CD4-positive, alpha-beta T cell treated with Interleukin-10 for 1 hour (primary cell): ENCODE measurements around the gene LRRC10.
"Not testable (repeated sequence)": the region's sequence is repeated elsewhere in the genome, so short reads cannot be mapped to it uniquely, and the experiment has no call there.

Experiments used
- DNase-seq: peaks from one replicate; pipeline ENCODE4 v3.0.0-alpha.2; 2020

LRRC10 gene

GRCh38 chr12:69616025-69616424 is 5.3 kb upstream of the LRRC10 start:
- DNase-seq = no peak

DNA sequence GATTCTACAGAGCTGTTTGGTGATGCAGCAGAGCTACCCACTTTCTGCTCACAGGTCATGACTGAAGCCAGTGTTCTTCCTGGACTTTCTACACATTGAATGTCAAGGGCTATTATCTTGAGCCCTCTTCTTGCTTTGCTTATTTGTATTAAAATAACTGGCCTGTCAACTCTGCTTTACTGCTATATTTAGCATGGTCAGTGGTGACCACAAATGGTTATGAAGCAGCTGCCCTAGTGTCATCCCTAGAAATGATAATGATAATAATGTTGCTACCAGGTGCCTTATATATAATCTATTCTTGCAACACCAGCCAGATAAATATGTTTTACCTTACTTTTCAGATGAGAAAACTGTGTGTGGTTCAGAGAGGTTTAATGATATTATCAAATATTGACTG is 2.6 kb upstream of the LRRC10 start:
- no peak for DNase-seq

DNA sequence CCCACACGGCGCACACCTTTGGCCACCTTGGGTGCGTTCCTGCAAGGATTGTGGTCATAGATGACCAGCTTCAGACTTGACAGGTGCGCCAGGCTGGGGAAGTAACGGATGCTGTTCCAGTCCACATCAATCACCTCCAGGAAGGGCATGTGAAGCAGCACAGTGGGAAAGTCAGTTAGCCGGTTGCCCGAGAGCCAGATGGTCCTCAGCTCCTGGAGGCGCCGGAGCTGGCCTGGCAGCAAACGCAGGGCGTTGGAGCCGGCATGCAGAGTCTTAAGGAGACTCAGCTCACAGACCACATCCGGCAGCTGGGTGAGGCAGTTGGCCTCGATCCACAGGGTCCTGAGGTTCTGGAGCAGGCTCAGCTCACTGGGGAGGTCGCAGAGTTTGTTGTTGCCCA is 581 bp downstream of the LRRC10 start:
- DNase-seq = no peak

- no peak for DNase-seq
Measured at GRCh38 chr12:69608114-69608513, 2.6 kb downstream of the LRRC10 start.

DNA sequence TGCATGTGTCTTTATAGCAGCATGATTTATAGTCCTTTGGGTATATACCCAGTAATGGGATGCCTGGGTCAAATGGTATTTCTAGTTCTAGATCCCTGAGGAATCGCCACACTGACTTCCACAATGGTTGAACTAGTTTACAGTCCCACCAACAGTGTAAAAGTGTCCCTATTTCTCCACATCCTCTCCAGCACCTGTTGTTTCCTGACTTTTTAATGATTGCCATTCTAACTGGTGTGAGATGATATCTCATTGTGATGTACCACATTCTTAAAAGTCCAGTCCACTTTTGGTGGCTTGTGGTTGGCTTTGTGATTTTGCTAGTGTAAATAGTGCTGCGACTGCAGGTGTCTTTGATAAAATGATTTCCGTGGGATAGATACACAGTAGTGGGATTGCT is 6.4 kb downstream of the LRRC10 start:
- not testable (repeated sequence) for DNase-seq

DNA sequence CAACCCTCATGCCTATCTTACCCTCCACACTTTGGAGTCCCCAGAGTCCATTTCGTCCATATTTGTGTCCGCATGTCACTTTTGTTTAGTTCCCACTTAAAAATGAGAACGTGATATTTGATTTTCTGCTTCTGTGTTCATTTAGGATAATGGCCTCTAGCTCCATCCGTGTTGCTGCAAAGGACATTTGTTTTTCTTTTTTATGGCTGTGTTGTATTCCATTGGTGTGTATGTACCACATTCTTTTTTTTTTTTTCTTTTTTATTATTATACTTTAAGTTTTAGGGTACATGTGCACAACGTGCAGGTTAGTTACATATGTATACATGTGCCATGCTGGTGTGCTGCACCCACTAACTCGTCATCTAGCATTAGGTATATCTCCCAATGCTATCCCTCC is 7.2 kb downstream of the LRRC10 start:
- not testable (repeated sequence) for DNase-seq

GRCh38 chr12:69602954-69603353 is 7.8 kb downstream of the LRRC10 start:
- DNase-seq = no peak

DNA sequence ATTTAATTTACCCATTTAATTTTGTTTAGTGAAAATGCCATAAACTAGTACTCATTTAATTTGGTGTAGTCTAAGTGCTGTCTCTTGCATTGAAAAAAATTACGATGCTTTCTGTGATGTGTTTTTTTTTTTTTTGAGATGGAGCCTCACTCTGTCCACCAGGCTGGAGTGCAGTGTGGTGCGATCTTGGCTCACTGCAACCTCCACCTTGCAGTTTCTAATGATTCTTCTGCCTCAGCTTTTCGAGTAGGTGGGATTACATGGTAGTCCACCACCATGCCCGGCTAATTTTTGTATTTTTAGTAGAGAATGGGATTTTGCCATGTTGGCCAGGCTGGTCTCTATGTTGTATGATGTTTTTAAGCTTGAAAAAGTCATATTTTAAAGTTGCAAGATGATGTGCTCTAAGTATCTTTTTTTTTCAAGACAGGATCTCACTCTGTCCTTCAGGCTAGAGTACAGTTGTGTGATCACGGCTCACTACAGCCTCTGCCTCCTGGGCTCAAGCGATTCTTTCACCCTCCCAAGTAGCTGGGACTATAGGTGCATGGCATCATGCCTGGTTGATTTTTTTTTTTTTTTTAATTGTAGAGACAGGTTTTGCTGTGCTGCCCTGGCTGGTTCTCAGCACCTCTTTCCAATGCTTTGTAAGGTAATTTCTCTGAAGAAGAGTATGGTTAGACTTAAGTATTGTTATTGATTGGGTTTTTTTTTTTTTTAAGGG is 8.6 kb downstream of the LRRC10 start:
- DNase-seq = no peak

GRCh38 chr12:69600804-69601203 is 9.9 kb downstream of the LRRC10 start:
- no peak for DNase-seq

- no peak for DNase-seq
Measured at GRCh38 chr12:69598174-69598753, 12.4 kb downstream of the LRRC10 start.

GRCh38 chr12:69595689-69596088 is 15.0 kb downstream of the LRRC10 start:
- no peak for DNase-seq

DNA sequence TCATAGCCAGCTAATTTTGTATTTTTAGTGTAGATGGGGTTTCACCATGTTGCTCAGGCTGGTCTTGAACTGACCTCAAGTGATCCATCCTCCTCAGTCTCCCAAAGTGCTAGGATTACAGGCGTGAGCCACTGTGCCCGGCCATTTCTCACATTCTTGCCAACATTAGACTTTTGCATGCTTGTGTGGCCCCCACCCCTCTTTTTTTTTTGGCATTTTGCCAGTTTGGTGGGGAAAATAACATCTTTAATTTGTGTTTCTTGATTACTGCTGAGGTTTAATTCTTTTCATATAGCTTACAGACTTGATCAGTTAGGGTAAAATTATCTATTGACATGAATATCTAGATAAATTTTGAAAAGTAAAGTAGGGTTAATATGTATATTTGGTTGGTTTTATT is 21.6 kb downstream of the LRRC10 start:
- DNase-seq = no peak

GRCh38 chr12:69588527-69588926 is 22.2 kb downstream of the LRRC10 start:
- DNase-seq = no peak

- DNase-seq = peak; percentile 96
Measured at GRCh38 chr12:69585189-69586062, 25.3 kb downstream of the LRRC10 start, which contains the start of gene CCT2. CCT2 (plus strand) TSS chr12:69585459; CDS start chr12:69585522, 63 bp downstream.

DNA sequence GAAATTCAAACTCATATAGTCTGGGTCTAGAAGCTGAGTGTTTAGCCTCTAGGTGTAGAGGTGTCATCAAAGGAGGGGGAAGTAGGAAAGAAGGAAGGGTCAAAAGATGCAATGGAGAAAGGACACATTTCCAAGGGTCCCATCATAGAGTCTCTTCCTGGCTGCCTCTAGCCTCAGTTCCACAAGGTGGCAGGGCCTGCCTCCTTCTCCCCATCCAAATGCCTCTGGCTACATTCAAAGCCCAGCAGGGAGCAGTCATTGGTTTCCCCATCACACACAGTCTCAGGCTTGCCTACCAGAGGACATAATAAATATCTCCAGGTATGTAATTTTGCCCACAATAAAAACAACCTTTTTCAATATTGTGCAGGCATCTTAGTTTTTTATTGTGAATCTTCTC is 27.5 kb downstream of the LRRC10 start:
- DNase-seq = no peak

- no peak for DNase-seq
Measured at GRCh38 chr12:69580074-69580473, 30.6 kb downstream of the LRRC10 start.

DNA sequence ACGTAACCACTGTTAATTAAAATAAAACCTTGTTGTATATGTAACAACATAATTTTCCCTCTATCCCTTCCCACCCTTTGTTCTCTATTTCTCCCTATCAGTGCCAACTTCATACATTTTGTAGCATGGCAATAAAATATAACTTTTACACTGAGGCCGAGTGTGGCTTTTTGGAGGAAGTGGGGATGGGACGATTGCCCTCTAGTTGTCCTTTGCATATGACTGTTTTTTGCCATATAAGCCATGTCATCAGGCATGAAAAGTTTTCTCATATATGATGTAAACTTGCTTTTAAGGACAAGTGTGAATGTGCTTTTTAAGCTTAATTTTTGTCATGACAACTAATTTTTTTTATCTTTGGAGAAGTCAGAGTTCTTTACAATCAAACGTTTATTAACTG is 31.7 kb downstream of the LRRC10 start:
- no peak for DNase-seq

- no peak for DNase-seq
Measured at GRCh38 chr12:69578283-69578682, 32.4 kb downstream of the LRRC10 start.

DNA sequence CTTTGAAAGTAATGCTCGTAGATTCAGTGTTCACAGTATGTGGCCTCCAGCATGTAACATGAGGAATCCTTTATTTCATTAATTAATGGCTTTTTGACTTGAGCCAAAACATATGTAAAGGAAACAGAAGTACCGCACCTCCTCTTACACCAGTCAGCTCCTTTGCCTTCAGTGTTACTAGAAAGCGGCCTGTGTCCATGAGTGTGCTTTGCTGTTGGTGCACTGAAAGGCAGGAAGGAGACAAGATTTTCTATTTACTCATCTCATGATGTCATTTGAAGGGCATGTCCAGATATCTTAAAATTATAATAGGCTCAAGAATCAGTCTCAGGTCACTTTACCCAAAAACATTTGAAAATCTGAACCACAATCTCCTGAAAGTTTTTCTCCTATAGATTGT is 35.4 kb downstream of the LRRC10 start:
- no peak for DNase-seq

DNA sequence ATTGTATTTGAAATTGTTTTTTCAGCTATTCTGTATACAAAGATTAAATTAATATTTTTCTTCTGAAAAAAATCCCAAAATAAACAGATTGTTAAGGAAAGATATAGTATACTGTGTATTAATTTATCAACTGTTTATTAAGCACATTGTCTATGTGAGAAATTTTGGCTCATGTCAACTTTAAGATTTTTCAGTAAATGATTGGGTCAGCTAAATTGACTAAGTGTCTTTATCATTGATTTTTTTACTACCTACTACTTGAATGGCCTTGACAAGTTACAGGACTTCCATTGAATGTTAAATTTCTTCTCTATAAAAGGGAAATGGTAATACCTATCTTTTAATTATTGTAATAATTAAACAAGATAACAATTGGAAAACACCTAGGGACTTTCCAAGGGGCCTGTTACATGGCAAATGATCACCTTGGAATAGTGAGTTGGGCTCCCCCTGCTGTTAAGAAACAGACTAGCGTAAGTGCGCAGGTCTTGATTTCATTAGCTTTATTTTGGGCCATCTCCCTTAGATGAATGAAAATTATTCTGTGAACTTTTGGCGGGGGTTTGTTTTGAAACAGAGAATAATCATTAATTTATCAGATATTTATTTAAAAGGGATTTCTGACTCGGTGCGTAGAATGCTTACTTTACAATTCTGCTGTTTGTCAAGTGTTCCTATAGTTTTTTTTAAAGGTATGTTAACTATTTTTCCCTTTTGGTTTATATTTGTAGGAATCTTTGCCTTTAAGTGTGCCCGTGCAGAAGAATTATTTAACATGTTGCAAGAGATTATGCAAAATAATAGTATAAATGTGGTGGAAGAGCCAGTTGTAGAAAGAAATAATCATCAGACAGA is 39.9 kb downstream of the LRRC10 start:
- DNase-seq = peak; percentile 83

- no peak for DNase-seq
Measured at GRCh38 chr12:69570000-69570516, 40.6 kb downstream of the LRRC10 start.

- DNase-seq = no peak
Measured at GRCh38 chr12:69569236-69569635, 41.5 kb downstream of the LRRC10 start.

- no peak for DNase-seq
Measured at GRCh38 chr12:69566603-69567002, 44.1 kb downstream of the LRRC10 start.
